Trophoblast cell (in vitro differentiated cells and primary cell): ENCODE data around the gene HS3ST5.
"Not testable (repeated sequence)": the region's sequence is repeated elsewhere in the genome, so short reads cannot be mapped to it uniquely, and the experiment has no call there.

Source experiments
- DNase-seq, 2 donors: peaks; one replicate each; pipeline ENCODE4 v3.0.0-alpha.2; 2016
- H2AFZ ChIP-seq: 2 replicates; pipeline ENCODE4 v1.6.1; 2013; ENCODE audit warnings: low read length, moderate library complexity, mild to moderate bottlenecking; ENCODE audit not compliant: insufficient read depth, poor library complexity
- H2AK5ac ChIP-seq: 2 replicates; pipeline ENCODE4 v1.6.1; 2013; ENCODE audit warnings: mild to moderate bottlenecking, low read length
- H2BK120ac ChIP-seq: 2 replicates; pipeline ENCODE4 v1.6.1; 2013; ENCODE audit warnings: low read length, mild to moderate bottlenecking, moderate library complexity; ENCODE audit not compliant: insufficient read depth, poor library complexity
- H2BK12ac ChIP-seq: 2 replicates; pipeline ENCODE4 v1.6.1; 2013; ENCODE audit warnings: mild to moderate bottlenecking, low read length, moderate library complexity
- H2BK5ac ChIP-seq: 2 replicates; pipeline ENCODE4 v1.6.1; 2013; ENCODE audit warnings: low read length, low read depth, moderate library complexity, mild to moderate bottlenecking; ENCODE audit not compliant: poor library complexity
- H3K14ac ChIP-seq: 2 replicates; pipeline ENCODE4 v1.6.1; 2013; ENCODE audit warnings: mild to moderate bottlenecking, low read length
- H3K18ac ChIP-seq: 2 replicates; pipeline ENCODE4 v1.6.1; 2013; ENCODE audit warnings: mild to moderate bottlenecking, low read length
- H3K23ac ChIP-seq: 2 replicates; pipeline ENCODE4 v1.6.1; 2013; ENCODE audit warnings: low read length
- H3K27ac ChIP-seq: 2 replicates; pipeline ENCODE4 v1.5.1; 2013; ENCODE audit warnings: low read depth, mild to moderate bottlenecking, inconsistent platforms, low read length, moderate library complexity
- H3K27me3 ChIP-seq: 2 replicates; pipeline ENCODE4 v1.6.1; 2013; ENCODE audit warnings: inconsistent platforms, mild to moderate bottlenecking, low read length, moderate library complexity; ENCODE audit not compliant: insufficient read depth
- H3K36me3 ChIP-seq, 2 experiments: 1 replicate in 1 of 2; 2 replicates in 1 of 2; pipeline ENCODE4 v1.6.1; 2013; ENCODE audit warnings: low read length in 2 of 2, mild to moderate bottlenecking in 2 of 2, moderate library complexity in 1 of 2; ENCODE audit not compliant: insufficient read depth in 2 of 2, control insufficient read depth in 1 of 2
- H3K4ac ChIP-seq: 2 replicates; pipeline ENCODE4 v1.6.1; 2013; ENCODE audit warnings: low read depth, mild to moderate bottlenecking, low read length, moderate library complexity
- H3K4me1 ChIP-seq, 2 experiments: 1 replicate in 1 of 2; 2 replicates in 1 of 2; pipeline ENCODE4 v1.6.1; 2013; ENCODE audit warnings: low read length in 2 of 2, mild to moderate bottlenecking in 2 of 2, moderate library complexity in 1 of 2; ENCODE audit not compliant: insufficient read depth in 2 of 2, control insufficient read depth in 1 of 2
- H3K4me2 ChIP-seq: 2 replicates; pipeline ENCODE4 v1.6.1; 2013; ENCODE audit warnings: inconsistent platforms, mild to moderate bottlenecking, low read length, moderate library complexity
- H3K4me3 ChIP-seq: 2 replicates; pipeline ENCODE4 v1.5.1; 2013; ENCODE audit warnings: mild to moderate bottlenecking, low read depth, low read length, inconsistent platforms
- H3K79me1 ChIP-seq: one replicate; pipeline ENCODE4 v1.6.1; 2013; ENCODE audit warnings: low read length
- H3K79me2 ChIP-seq: 2 replicates; pipeline ENCODE4 v1.6.1; 2013; ENCODE audit warnings: low read length, mild to moderate bottlenecking; ENCODE audit not compliant: control insufficient read depth, insufficient read depth, poor library complexity
- H3K9ac ChIP-seq: 2 replicates; pipeline ENCODE4 v1.6.1; 2013; ENCODE audit warnings: mild to moderate bottlenecking, low read length
- H3K9me3 ChIP-seq: 2 replicates; pipeline ENCODE4 v1.6.1; 2013; ENCODE audit warnings: low read depth, mild to moderate bottlenecking, control low read depth, inconsistent platforms, low read length; ENCODE audit not compliant: insufficient read depth
- H4K12ac ChIP-seq: 2 replicates; pipeline ENCODE4 v1.6.1; 2013; ENCODE audit warnings: low read depth, mild to moderate bottlenecking, low read length, moderate library complexity
- H4K8ac ChIP-seq: 2 replicates; pipeline ENCODE4 v1.6.1; 2013; ENCODE audit warnings: low read depth, mild to moderate bottlenecking, low read length, moderate library complexity
- H4K91ac ChIP-seq: one replicate; pipeline ENCODE4 v1.6.1; 2013; ENCODE audit warnings: low read depth, mild to moderate bottlenecking, low read length, moderate library complexity
- WGBS: extraction: QIAGEN DNeasy Blood & Tissue Kit; methylation state at CpG from one replicate; pipeline ENCODE4 v1.1.7; 2013; ENCODE audit warnings: missing lambda C conversion rate; ENCODE audit not compliant: insufficient read length, insufficient coverage; ENCODE audit errors: extremely low coverage; 5-methylcytosine and 5-hydroxymethylcytosine counted together

Gene HS3ST5

DNA sequence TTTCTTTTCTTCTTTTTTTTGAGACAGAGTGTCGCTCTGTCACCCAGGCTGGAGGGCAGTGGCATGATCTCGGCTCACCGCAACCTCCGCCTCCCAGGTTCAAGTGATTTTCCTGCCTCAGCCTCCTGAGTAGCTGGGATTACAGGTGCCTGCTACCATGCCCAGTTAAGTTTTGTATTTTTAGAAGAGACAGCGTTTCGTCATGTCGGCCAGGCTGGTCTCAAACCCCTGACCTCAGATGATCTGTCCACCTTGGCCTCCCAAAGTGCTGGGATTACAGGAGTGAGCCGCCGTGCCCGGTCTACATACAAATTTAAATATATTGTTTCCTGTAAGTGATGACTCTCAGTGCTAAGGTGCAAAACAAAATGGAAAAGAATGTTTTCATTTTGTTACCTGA is 124.8 kb downstream of the HS3ST5 start:
- not testable (repeated sequence) for H3K9me3 ChIP-seq, H3K9ac ChIP-seq, H2AK5ac ChIP-seq, H2BK5ac ChIP-seq, H3K4me1 ChIP-seq, H3K79me1 ChIP-seq, H2AFZ ChIP-seq, H3K4me3 ChIP-seq, H4K91ac ChIP-seq, H3K36me3 ChIP-seq, H4K8ac ChIP-seq, H3K27ac ChIP-seq, H3K23ac ChIP-seq, H3K4me2 ChIP-seq, H3K4ac ChIP-seq, H3K27me3 ChIP-seq, DNase-seq, H4K12ac ChIP-seq, H2BK12ac ChIP-seq, H3K14ac ChIP-seq, H2BK120ac ChIP-seq, H3K79me2 ChIP-seq, H3K18ac ChIP-seq
- no CpG with 5 or more reads among the region's 10 CpGs for WGBS

DNA sequence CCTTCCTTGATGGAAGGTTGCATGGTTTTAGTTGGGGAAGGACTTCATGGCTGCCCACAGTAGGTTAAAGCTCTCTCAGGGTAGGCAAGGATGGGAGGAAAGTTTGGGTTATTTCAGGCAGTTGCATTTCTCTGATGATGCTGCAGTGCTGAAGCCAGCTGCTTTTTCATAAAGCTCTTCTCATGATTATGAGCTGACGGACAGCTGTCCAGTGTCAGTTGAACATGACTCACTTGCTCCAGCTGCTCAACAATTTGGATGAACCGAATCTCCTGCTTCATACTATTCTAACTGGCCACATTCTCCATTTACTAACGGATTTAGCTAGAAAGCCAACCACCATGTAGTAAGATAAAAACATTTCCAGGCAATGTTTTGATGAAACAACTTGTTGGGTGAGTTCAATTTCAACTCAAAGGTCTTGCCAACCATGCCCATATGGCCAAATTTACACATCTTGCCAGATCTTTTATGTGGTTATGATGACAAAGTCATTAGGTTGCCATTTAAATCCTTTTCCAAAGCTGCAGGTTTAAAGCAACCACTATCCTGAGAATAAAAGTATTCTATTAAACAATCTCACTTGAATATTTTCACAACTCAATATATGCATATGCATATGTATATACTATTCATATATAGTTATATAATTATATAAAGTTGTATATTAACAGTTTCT is 125.9 kb downstream of the HS3ST5 start:
- no peak overlapping the region for H2BK12ac ChIP-seq
- H4K91ac ChIP-seq, result no peak overlapping the region
- no peak overlapping the region for H4K12ac ChIP-seq
- no peaks in the 10 kb centered on the region for H3K79me1 ChIP-seq
- no peak overlapping the region for H2BK120ac ChIP-seq
- no peak overlapping the region for H3K23ac ChIP-seq
- DNase-seq, result peak in 1 of 2 donors; percentile 18
- H3K4me1 ChIP-seq, result no peaks in the 10 kb centered on the region
- H3K27me3 ChIP-seq, result no peaks in the 10 kb centered on the region
- no peak overlapping the region for H3K4ac ChIP-seq
- no peaks in the 10 kb centered on the region for H3K9me3 ChIP-seq
- no CpG with 5 or more reads among the region's 3 CpGs for WGBS
- H3K4me2 ChIP-seq, result no peak overlapping the region
- H3K18ac ChIP-seq, result no peak overlapping the region
- H4K8ac ChIP-seq, result no peak overlapping the region
- no peak overlapping the region for H2AFZ ChIP-seq
- H2BK5ac ChIP-seq, result no peak overlapping the region
- H3K9ac ChIP-seq, result no peak overlapping the region
- no peak overlapping the region for H3K4me3 ChIP-seq
- H3K14ac ChIP-seq, result no peak overlapping the region
- H3K36me3 ChIP-seq, result no peaks in the 10 kb centered on the region
- H3K27ac ChIP-seq, result no peak overlapping the region
- H2AK5ac ChIP-seq, result no peak overlapping the region
- H3K79me2 ChIP-seq, result no peaks in the 10 kb centered on the region

DNA sequence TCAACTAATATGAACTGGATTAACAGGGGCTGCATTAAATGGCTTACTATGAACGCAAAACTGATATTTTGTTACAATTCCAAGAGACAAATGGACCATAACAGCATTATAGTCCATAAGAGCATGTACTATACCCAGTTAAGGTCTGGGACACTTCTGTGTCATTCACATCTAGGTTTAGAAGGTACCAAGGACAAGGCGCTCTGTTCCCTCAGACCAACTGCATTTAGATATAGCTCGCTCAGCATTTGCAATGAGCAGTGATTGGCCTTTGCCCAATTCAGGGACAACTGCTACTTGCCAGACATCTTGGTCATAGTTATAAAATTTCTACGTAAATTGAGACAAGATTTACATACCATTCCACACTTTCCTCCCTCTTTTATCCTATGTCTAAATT is 132.4 kb downstream of the HS3ST5 start:
- H3K27me3 ChIP-seq, result no peaks in the 10 kb centered on the region
- no peak overlapping the region for H4K12ac ChIP-seq
- no peak overlapping the region for H2AK5ac ChIP-seq
- H2BK120ac ChIP-seq, result no peak overlapping the region
- no CpG with 5 or more reads among the region's 4 CpGs for WGBS
- no peak overlapping the region for H3K4me3 ChIP-seq
- no peak overlapping the region for H4K8ac ChIP-seq
- no peaks in the 10 kb centered on the region for H3K79me1 ChIP-seq
- H3K4me1 ChIP-seq, result no peaks in the 10 kb centered on the region
- H4K91ac ChIP-seq, result no peak overlapping the region
- no peak overlapping the region for H3K18ac ChIP-seq
- no peak overlapping the region for H2BK5ac ChIP-seq
- no peak overlapping the region for H3K9ac ChIP-seq
- no peak overlapping the region for H2BK12ac ChIP-seq
- no peaks in the 10 kb centered on the region for H3K36me3 ChIP-seq
- no peak for DNase-seq
- H3K79me2 ChIP-seq, result no peaks in the 10 kb centered on the region
- H2AFZ ChIP-seq, result no peak overlapping the region
- H3K14ac ChIP-seq, result no peak overlapping the region
- no peak overlapping the region for H3K4ac ChIP-seq
- no peak overlapping the region for H3K23ac ChIP-seq
- H3K27ac ChIP-seq, result no peak overlapping the region
- H3K4me2 ChIP-seq, result no peak overlapping the region
- no peaks in the 10 kb centered on the region for H3K9me3 ChIP-seq

DNA sequence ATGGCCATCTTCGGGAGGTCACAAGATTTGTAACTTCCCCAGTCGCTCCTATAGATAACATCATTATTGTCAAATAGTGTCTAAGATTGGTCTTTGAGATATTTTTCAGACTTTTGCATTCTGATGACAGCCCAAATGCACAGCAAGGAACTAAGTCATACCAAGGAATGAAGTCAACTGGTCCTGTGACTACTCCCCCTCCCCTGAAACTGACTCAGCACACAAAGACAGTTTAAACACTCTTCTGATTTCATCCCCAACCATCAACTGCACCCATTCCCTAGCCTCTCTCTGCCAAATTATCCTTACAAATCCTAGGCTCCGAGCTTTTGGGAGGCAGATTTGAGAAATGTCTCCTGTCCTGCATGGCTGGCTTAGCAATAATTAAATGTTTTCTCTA is 139.4 kb downstream of the HS3ST5 start:
- Histone ChIP-seq H2AK5ac (no peak overlapping the region), H3K18ac (no peak overlapping the region), H3K79me2 (no peaks in the 10 kb centered on the region), H3K36me3 (no peaks in the 10 kb centered on the region), H3K27me3 (no peaks in the 10 kb centered on the region), H3K9me3 (no peaks in the 10 kb centered on the region), H3K4me3 (no peak overlapping the region), H3K79me1 (no peaks in the 10 kb centered on the region), H3K4me2 (no peak overlapping the region), H2BK120ac (no peak overlapping the region), H3K9ac (no peak overlapping the region), H2BK5ac (no peak overlapping the region), H3K23ac (no peak overlapping the region), H2AFZ (no peak overlapping the region), H4K91ac (no peak overlapping the region), H3K14ac (no peak overlapping the region), H4K12ac (no peak overlapping the region), H3K4ac (no peak overlapping the region), H3K27ac (no peak overlapping the region), H3K4me1 (no peaks in the 10 kb centered on the region), H2BK12ac (no peak overlapping the region), H4K8ac (no peak overlapping the region)
- DNase-seq, result peak in 1 of 2 donors; percentile 20
- WGBS, result no CpG with 5 or more reads among the region's 3 CpGs
